GM19324 (cell line): ENCODE data around the gene PCSK1N.

Experiments
- ATAC-seq: cut with Tn5 transposase; IDR thresholded peaks from one replicate; pipeline ENCODE4 v1.9.1; 2021; ENCODE audit warnings: mild to moderate bottlenecking, moderate library complexity; ENCODE audit not compliant: unreplicated experiment, low FRiP score

Gene PCSK1N

DNA sequence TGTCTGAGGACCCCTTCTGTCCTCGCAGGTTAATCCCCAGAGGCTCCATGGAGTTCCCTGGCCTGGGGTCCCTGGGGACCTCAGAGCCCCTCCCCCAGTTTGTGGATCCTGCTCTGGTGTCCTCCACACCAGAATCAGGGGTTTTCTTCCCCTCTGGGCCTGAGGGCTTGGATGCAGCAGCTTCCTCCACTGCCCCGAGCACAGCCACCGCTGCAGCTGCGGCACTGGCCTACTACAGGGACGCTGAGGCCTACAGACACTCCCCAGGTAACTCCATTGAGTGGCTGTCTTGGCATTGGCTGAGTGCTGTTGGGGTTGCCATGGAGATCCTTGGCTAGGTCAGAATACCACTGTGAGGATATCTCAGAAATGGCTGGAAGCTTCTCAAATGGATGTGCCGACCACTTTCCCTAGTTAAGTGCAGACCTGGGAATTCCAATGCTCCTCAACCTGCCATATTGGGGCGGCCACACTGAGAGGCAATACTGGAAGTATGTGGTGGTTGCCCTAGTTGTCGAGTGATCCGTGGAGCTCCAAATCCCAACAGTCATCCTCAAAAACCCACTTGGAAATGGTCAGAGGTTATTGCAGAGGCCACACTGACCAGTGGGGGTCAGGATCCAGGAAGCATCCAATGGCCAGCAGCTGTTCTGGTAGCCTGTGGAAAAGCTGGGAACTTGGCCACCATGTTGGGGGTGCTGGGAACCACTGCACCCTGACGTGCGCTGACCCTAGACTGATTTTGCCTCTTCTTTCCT, 44.2 kb downstream of the PCSK1N start:
- no peak for ATAC-seq

DNA sequence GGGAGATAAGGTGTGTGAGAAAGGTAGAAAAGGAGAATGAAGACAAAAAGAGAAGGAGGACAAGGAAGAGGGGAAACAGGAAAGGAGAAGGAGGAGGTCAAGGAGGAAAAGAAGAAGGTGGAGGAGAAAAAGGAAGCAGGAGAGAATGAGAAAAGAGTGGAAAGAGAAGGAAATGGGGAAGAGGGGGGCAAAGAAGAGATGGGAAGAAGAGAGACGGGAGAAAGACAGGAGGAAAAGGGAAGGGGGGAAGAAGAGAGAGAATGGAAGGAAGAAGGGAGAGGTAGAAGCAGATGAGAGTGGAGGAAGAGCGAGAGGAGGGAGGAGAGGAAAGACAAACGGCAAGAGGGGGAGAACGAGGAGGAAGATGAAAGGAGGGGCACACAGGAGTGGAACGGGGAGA, 44.9 kb downstream of the PCSK1N start:
- ATAC-seq: no peak

GRCh38 chrX:48789366-48790220, 45.8 kb downstream of the PCSK1N start:
- no peak for ATAC-seq

- no peak for ATAC-seq
These were observed 47.6 kb downstream of the PCSK1N start for GRCh38 chrX:48787505-48788443.

DNA sequence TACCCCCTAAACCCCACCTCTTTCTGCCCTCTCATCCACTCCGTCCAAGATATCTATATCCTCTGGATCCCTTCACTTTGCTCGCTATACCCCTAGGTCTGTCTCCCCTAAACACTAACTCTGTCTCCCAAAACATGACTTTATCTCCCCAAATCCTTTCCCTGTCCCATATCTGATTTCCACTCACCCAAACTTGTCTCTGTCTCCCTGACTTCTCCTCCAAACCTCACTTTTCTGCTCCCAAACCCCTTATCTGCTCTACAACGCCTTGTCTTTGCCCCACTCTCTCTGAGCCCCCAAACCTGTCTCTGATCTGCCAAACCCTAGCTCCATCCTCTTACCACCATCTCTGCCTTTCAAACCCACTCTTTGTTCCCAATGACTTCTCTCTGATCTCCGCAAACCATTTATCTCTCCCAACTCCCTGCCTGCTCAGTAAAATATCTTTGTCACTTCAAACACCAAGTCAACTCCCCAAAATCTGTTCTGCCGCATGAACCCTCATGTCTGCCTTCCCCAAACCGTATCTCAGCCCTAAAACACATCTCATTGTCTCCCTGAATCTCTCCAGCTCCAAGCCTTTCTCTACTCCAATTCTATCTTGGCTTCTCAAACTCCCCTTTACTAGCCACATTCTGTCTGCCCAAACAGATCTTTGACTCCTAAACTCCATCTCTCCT, 48.4 kb downstream of the PCSK1N start:
- no peak for ATAC-seq

DNA sequence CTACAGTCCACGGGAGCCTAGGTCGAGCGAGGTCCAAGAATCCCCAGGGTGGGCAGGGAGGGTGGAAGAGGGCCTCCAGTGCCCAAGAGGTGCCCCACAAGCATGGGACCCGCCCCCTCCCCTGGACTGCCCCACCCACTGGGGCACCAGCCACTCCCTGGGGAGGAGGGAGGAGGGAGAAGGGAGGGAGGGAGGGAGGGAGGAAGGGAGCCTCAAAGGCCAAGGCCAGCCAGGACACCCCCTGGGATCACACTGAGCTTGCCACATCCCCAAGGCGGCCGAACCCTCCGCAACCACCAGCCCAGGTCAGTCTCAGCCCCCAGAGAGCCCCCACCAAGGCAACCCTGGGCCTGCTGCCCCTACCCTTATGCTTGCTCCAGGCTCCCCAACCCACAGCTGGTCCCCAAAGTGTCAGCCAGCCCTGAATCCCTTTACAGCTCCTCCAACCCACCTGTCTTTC, 49.0 kb downstream of the PCSK1N start, which contains the start of gene GATA1:
GATA1 (plus strand) TSS at position 250 of the 460 bp plus-strand sequence. CDS start 4,520 bp downstream, outside the sequence.
- ATAC-seq: no peak

- ATAC-seq: no peak
These were observed 49.7 kb downstream of the PCSK1N start for GRCh38 chrX:48785540-48786214.

- ATAC-seq: no peak
These were observed 50.2 kb downstream of the PCSK1N start for GRCh38 chrX:48785186-48785539.

- ATAC-seq: no peak
These were observed 50.7 kb downstream of the PCSK1N start for GRCh38 chrX:48784726-48785125.

- ATAC-seq: no peak
These were observed 52.6 kb downstream of the PCSK1N start for GRCh38 chrX:48782795-48783194.

GRCh38 chrX:48782216-48782615, 53.2 kb downstream of the PCSK1N start:
- ATAC-seq: no peak

- ATAC-seq: no peak
These were observed 53.7 kb downstream of the PCSK1N start for GRCh38 chrX:48781705-48782104.
